PFSK-1 (cell line): ENCODE measurements around the gene STIL.

Experiments used
- POLR2AphosphoS5 ChIP-seq: IDR thresholded peaks from 2 replicates; pipeline ENCODE4 v1.6.1; 2012; ENCODE audit warnings: low read depth, mild to moderate bottlenecking, control low read depth, low read length, moderate library complexity
- REST ChIP-seq, 2 experiments: IDR thresholded peaks; 2 replicates each; pipeline versions ENCODE4 v1.6.1 to v1.8.0; 2011 to 2012; ENCODE audit warnings: low read depth in 2 of 2, low read length in 2 of 2, control low read depth in 1 of 2, inconsistent platforms in 1 of 2, mild to moderate bottlenecking in 1 of 2, moderate library complexity in 1 of 2; ENCODE audit not compliant: insufficient read depth in 1 of 2
- SIN3A ChIP-seq: IDR thresholded peaks from 2 replicates; pipeline ENCODE4 v1.6.1; 2012; ENCODE audit warnings: mild to moderate bottlenecking, low read length, moderate library complexity, borderline replicate concordance; ENCODE audit not compliant: insufficient read depth

- no peak for TF ChIP-seq REST (IDR thresholded peaks at IDR 0.05; ENCODE audit: insufficient read depth in 1 of 2, low read depth in 2 of 2, low read length in 2 of 2)
- no peak for TF ChIP-seq POLR2AphosphoS5
- no peak for TF ChIP-seq SIN3A
Observed at GRCh38 chr1:47213230-47213963, 100.5 kb downstream of the STIL start.
